HepG2 (cell line): ENCODE measurements around the gene RELL2. TPM values are rescaled to one million over a fixed set of nuclear protein-coding genes. Genes with fewer than 3 reads are reported as not detected.

ENCODE experiments used
- AHR ChIP-seq: IDR thresholded peaks from 2 replicates; pipeline ENCODE4 v1.6.1; 2018; ENCODE audit warnings: missing genetic modification reagents, missing compliant biosample characterization
- CHD4 ChIP-seq: fragments of 200-600 bp; sonication (generic); IDR thresholded peaks from 2 replicates; pipeline ENCODE4 v1.7.0; 2017; ENCODE audit warnings: mild to moderate bottlenecking, low read length, borderline replicate concordance
- FOXO1 ChIP-seq: sonication (generic); formaldehyde crosslinking; IDR thresholded peaks from 2 replicates; pipeline ENCODE4 v1.4.0; 2020; ENCODE audit warnings: missing genetic modification reagents
- GATA4 ChIP-seq: sonication (generic); IDR thresholded peaks from 2 replicates; pipeline ENCODE4 v1.6.1; 2016; ENCODE audit warnings: antibody characterized with exemption, low read depth, borderline replicate concordance
- IRF9 ChIP-seq: sonication (generic); formaldehyde crosslinking; IDR thresholded peaks from 2 replicates; pipeline ENCODE4 v1.8.0; 2022; ENCODE audit warnings: missing genetic modification reagents, mild to moderate bottlenecking, borderline replicate concordance
- MAFG ChIP-seq: sonication (generic); formaldehyde crosslinking; IDR thresholded peaks from 2 replicates; pipeline ENCODE4 v1.5.1; 2020; ENCODE audit warnings: mild to moderate bottlenecking, missing genetic modification reagents
- MIER3 ChIP-seq: IDR thresholded peaks from 2 replicates; pipeline ENCODE4 v1.6.1; 2016; ENCODE audit warnings: missing compliant biosample characterization, borderline replicate concordance
- MTA3 ChIP-seq: sonication (generic); formaldehyde crosslinking; IDR thresholded peaks from 2 replicates; pipeline ENCODE4 v1.4.0; 2020; ENCODE audit warnings: missing genetic modification reagents
- TOPORS ChIP-seq: sonication (generic); formaldehyde crosslinking; IDR thresholded peaks from 2 replicates; pipeline ENCODE4 v1.8.0; 2023; ENCODE audit warnings: mild to moderate bottlenecking, missing genetic modification reagents
- ZBTB2 ChIP-seq: sonication (generic); formaldehyde crosslinking; IDR thresholded peaks from 2 replicates; pipeline ENCODE4 v1.8.0; 2022; ENCODE audit warnings: low read depth, missing genetic modification reagents
- ZC3H4 ChIP-seq: sonication (generic); formaldehyde crosslinking; IDR thresholded peaks from 2 replicates; pipeline ENCODE4 v1.4.0; 2020; ENCODE audit warnings: missing genetic modification reagents, borderline replicate concordance
- ZEB1 ChIP-seq: IDR thresholded peaks from 2 replicates; pipeline ENCODE4 v1.6.1; 2012; ENCODE audit warnings: mild to moderate bottlenecking, low read depth, inconsistent platforms; ENCODE audit not compliant: insufficient replicate concordance
- ZNF224 ChIP-seq: sonication (generic); formaldehyde crosslinking; IDR thresholded peaks from 2 replicates; pipeline ENCODE4 v1.5.0; 2020; ENCODE audit warnings: mild to moderate bottlenecking, missing genetic modification reagents
- ZNF335 ChIP-seq: sonication (generic); formaldehyde crosslinking; IDR thresholded peaks from 2 replicates; pipeline ENCODE4 v1.4.0; 2020; ENCODE audit warnings: missing genetic modification reagents
- ZNF563 ChIP-seq: sonication (generic); formaldehyde crosslinking; IDR thresholded peaks from 2 replicates; pipeline ENCODE4 v1.8.0; 2022; ENCODE audit warnings: mild to moderate bottlenecking, moderate library complexity, missing genetic modification reagents
- ZSCAN22 ChIP-seq: sonication (generic); formaldehyde crosslinking; IDR thresholded peaks from 2 replicates; pipeline ENCODE4 v1.4.0; 2020; ENCODE audit warnings: mild to moderate bottlenecking, missing genetic modification reagents
- ZSCAN29 ChIP-seq: sonication (generic); formaldehyde crosslinking; conservative IDR thresholded peaks from 2 replicates; pipeline ENCODE4 v1.4.0; 2020; ENCODE audit warnings: mild to moderate bottlenecking, missing genetic modification reagents
- polyA plus RNA-seq, 8 experiments: library from polyadenylated mRNA; depleted of rRNA in 3 of 8; stranded (reverse) in 7 of 8; unstranded in 1 of 8; fragments of >200 nt; fragmentation: Illumina TruSeq in 4 of 8; extraction: Trizol in 4 of 8; gene quantifications; 2 replicates each; pipeline versions ENCODE4 v1.2.1 to v1.2.3, GENCODE V29; 2011 to 2016; ENCODE audit warnings: low read depth in 4 of 8, missing spikeins in 1 of 8, mixed read lengths in 1 of 8; ENCODE audit not compliant: insufficient read depth in 1 of 8
- total RNA-seq, 5 experiments: library from RNA; depleted of rRNA; stranded (reverse); fragments of >200 nt; fragmentation: Illumina TruSeq; extraction: Trizol; gene quantifications; 2 replicates each; pipeline ENCODE4 v1.2.3, GENCODE V29; 2016; ENCODE audit warnings: low read depth in 1 of 5
- TF ChIP-seq, protein P1 (sequence below): sonication (generic); formaldehyde crosslinking; IDR thresholded peaks from 2 replicates; pipeline ENCODE4 v1.4.0; 2020; ENCODE audit warnings: missing genetic modification reagents
- TF ChIP-seq, protein P2 (sequence below), 2 experiments: sonication (generic) in 1 of 2; formaldehyde crosslinking in 1 of 2; IDR thresholded peaks; 2 replicates each; pipeline versions ENCODE4 v1.4.0 to v1.6.1; 2018 to 2020; ENCODE audit warnings: missing genetic modification reagents in 2 of 2, borderline replicate concordance in 1 of 2, low read depth in 1 of 2, mild to moderate bottlenecking in 1 of 2, missing biosample characterization in 1 of 2
- TF ChIP-seq, protein P3 (sequence below): fragments of 450-650 bp; IDR thresholded peaks from 2 replicates; pipeline ENCODE4 v1.6.1; 2016
- TF ChIP-seq, protein P4 (sequence below): fragments of 450-650 bp; IDR thresholded peaks from 2 replicates; pipeline ENCODE4 v1.6.1; 2017

RELL2 gene
- total and polyA plus RNA-seq, 2 of the 13 experiments (the other 11 are each of a cell fraction or from before 2014, with no cell fraction given) = 6.4 to 8.3 TPM

- no peak; the same call in 1 of the 2 replicates for TF ChIP-seq ZNF335 (CRISPR knock-in tag)
- TF ChIP-seq CHD4 = no peak
- no peak for TF ChIP-seq ZNF563 (CRISPR knock-in tag)
- TF ChIP-seq, protein P1, sequence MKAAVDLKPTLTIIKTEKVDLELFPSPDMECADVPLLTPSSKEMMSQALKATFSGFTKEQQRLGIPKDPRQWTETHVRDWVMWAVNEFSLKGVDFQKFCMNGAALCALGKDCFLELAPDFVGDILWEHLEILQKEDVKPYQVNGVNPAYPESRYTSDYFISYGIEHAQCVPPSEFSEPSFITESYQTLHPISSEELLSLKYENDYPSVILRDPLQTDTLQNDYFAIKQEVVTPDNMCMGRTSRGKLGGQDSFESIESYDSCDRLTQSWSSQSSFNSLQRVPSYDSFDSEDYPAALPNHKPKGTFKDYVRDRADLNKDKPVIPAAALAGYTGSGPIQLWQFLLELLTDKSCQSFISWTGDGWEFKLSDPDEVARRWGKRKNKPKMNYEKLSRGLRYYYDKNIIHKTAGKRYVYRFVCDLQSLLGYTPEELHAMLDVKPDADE (CRISPR knock-in tag) = no peak
- 0 out of 2 replicates have a peak, but pooled peaks have one; percentile 11 for TF ChIP-seq ZSCAN22 (CRISPR knock-in tag)
- no peak for TF ChIP-seq MAFG (CRISPR knock-in tag)
- TF ChIP-seq MTA3 = no peak
- TF ChIP-seq IRF9 (CRISPR knock-in tag) = no peak
- TF ChIP-seq ZBTB2 = peak; percentile 43; the same call in 1 of the 2 replicates
- TF ChIP-seq ZSCAN29 (CRISPR knock-in tag) = no peak; the same call in 1 of the 2 replicates
- TF ChIP-seq FOXO1 (CRISPR knock-in tag) = no peak
- TF ChIP-seq, protein P2, sequence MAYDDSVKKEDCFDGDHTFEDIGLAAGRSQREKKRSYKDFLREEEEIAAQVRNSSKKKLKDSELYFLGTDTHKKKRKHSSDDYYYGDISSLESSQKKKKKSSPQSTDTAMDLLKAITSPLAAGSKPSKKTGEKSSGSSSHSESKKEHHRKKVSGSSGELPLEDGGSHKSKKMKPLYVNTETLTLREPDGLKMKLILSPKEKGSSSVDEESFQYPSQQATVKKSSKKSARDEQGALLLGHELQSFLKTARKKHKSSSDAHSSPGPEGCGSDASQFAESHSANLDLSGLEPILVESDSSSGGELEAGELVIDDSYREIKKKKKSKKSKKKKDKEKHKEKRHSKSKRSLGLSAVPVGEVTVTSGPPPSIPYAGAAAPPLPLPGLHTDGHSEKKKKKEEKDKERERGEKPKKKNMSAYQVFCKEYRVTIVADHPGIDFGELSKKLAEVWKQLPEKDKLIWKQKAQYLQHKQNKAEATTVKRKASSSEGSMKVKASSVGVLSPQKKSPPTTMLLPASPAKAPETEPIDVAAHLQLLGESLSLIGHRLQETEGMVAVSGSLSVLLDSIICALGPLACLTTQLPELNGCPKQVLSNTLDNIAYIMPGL (CRISPR knock-in tag; IDR thresholded peaks at IDR 0.05; ENCODE audit: borderline replicate concordance in 1 of 2, low read depth in 1 of 2) = no peak
- TF ChIP-seq AHR (CRISPR knock-in tag) = no peak
- TF ChIP-seq, protein P3, sequence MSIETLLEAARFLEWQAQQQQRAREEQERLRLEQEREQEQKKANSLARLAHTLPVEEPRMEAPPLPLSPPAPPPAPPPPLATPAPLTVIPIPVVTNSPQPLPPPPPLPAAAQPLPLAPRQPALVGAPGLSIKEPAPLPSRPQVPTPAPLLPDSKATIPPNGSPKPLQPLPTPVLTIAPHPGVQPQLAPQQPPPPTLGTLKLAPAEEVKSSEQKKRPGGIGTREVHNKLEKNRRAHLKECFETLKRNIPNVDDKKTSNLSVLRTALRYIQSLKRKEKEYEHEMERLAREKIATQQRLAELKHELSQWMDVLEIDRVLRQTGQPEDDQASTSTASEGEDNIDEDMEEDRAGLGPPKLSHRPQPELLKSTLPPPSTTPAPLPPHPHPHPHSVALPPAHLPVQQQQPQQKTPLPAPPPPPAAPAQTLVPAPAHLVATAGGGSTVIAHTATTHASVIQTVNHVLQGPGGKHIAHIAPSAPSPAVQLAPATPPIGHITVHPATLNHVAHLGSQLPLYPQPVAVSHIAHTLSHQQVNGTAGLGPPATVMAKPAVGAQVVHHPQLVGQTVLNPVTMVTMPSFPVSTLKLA = no peak
- no peak for TF ChIP-seq MIER3 (CRISPR knock-in tag)
- no peak for TF ChIP-seq GATA4
- no peak for TF ChIP-seq ZEB1
- peak; percentile 82; the same call in 1 of the 2 replicates for TF ChIP-seq ZNF224
- TF ChIP-seq ZC3H4 (CRISPR knock-in tag) = no peak
- TF ChIP-seq, protein P4, sequence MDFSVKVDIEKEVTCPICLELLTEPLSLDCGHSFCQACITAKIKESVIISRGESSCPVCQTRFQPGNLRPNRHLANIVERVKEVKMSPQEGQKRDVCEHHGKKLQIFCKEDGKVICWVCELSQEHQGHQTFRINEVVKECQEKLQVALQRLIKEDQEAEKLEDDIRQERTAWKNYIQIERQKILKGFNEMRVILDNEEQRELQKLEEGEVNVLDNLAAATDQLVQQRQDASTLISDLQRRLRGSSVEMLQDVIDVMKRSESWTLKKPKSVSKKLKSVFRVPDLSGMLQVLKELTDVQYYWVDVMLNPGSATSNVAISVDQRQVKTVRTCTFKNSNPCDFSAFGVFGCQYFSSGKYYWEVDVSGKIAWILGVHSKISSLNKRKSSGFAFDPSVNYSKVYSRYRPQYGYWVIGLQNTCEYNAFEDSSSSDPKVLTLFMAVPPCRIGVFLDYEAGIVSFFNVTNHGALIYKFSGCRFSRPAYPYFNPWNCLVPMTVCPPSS = no peak
- 0 out of 2 replicates have a peak, but pooled peaks have one; percentile 31 for TF ChIP-seq TOPORS (CRISPR knock-in tag)
Measured at GRCh38 chr5:141636413-141637122, at the start of gene RELL2, which contains the start of gene HDAC3 (continued).
